HG02840 (cell line): ENCODE data around the gene RYR3.

Experiments used
- ATAC-seq: cut with Tn5 transposase; IDR thresholded peaks from one replicate; pipeline ENCODE4 v1.9.1; 2021; ENCODE audit warnings: mild to moderate bottlenecking, moderate library complexity, moderate number of reproducible peaks; ENCODE audit not compliant: unreplicated experiment, low FRiP score

The RYR3 gene

GRCh38 chr15:33851079-33851478, 540.3 kb downstream of the RYR3 start:
- ATAC-seq, result no peak

- no peak for ATAC-seq
Measured at GRCh38 chr15:33852094-33852493, 541.3 kb downstream of the RYR3 start.

GRCh38 chr15:33852570-33852969, 541.8 kb downstream of the RYR3 start:
- ATAC-seq, result no peak

- ATAC-seq, result no peak
Measured at GRCh38 chr15:33857726-33858125, 547.0 kb downstream of the RYR3 start.

GRCh38 chr15:33858836-33859235, 548.1 kb downstream of the RYR3 start:
- ATAC-seq, result no peak

- ATAC-seq, result no peak
Measured at GRCh38 chr15:33859992-33860545, 549.3 kb downstream of the RYR3 start.

GRCh38 chr15:33860754-33861153, 550.0 kb downstream of the RYR3 start:
- no peak for ATAC-seq

- no peak for ATAC-seq
Measured at GRCh38 chr15:33864360-33865075, 553.8 kb downstream of the RYR3 start.

GRCh38 chr15:33865416-33865815, 554.6 kb downstream of the RYR3 start:
- ATAC-seq, result no peak

- ATAC-seq, result no peak
Measured at GRCh38 chr15:33866101-33866737, 555.5 kb downstream of the RYR3 start.

GRCh38 chr15:33871980-33872379, 561.2 kb downstream of the RYR3 start:
- ATAC-seq, result no peak

GRCh38 chr15:33872416-33873106, 561.8 kb downstream of the RYR3 start:
- ATAC-seq, result no peak

- no peak for ATAC-seq
Measured at GRCh38 chr15:33874156-33874555, 563.4 kb downstream of the RYR3 start.

- no peak for ATAC-seq
Measured at GRCh38 chr15:33882921-33883320, 572.2 kb downstream of the RYR3 start.

- ATAC-seq, result no peak
Measured at GRCh38 chr15:33888176-33888575, 577.4 kb downstream of the RYR3 start.

GRCh38 chr15:33894193-33894592, 583.4 kb downstream of the RYR3 start:
- ATAC-seq, result no peak

GRCh38 chr15:33902043-33902442, 591.3 kb downstream of the RYR3 start:
- ATAC-seq, result no peak

GRCh38 chr15:33903661-33904060, 592.9 kb downstream of the RYR3 start:
- ATAC-seq, result no peak

GRCh38 chr15:33907326-33907725, 596.6 kb downstream of the RYR3 start:
- ATAC-seq, result no peak

- ATAC-seq, result no peak
Measured at GRCh38 chr15:33908406-33908805, 597.6 kb downstream of the RYR3 start.

GRCh38 chr15:33910741-33911140, 600.0 kb downstream of the RYR3 start:
- ATAC-seq, result no peak
